Mammary epithelial cell (primary cell): ENCODE measurements around the gene ROBO1.

Experiments
- CTCF ChIP-seq, 2 donors: IDR thresholded peaks in 1 of 2; conservative IDR thresholded peaks in 1 of 2; 2 replicates each; pipeline ENCODE4 v1.5.1; 2011 to 2012; ENCODE audit warnings: inconsistent platforms in 2 of 2, low read length in 2 of 2, mild to moderate bottlenecking in 2 of 2, control low read depth in 1 of 2, low read depth in 1 of 2; ENCODE audit not compliant: insufficient read depth in 1 of 2; ENCODE audit errors: extremely low read depth in 1 of 2
- EZH2 ChIP-seq: IDR thresholded peaks from 2 replicates; pipeline ENCODE4 v1.6.1; 2012; ENCODE audit warnings: low read length, inconsistent platforms, borderline replicate concordance

GRCh38 chr3:79012530-79012913, 755.3 kb downstream of the ROBO1 start:
- TF ChIP-seq CTCF (conservative IDR thresholded peaks at IDR 0.05 in 1 of 2, IDR thresholded peaks at IDR 0.05 in 1 of 2; ENCODE audit: extremely low read depth in 1 of 2, insufficient read depth in 1 of 2, low read depth in 1 of 2, low read length in 2 of 2) (no peak), EZH2 (no peak)
